ENCODE measurements around the gene CALN1. TPM values are rescaled to one million over a fixed set of nuclear protein-coding genes. Genes with fewer than 3 reads are reported as not detected.

CALN1 gene
- total and polyA plus RNA-seq, 7 donors = 0.01 to 0.06 (median 0.02) TPM; not detected in 2

GRCh38 chr7:72032934-72033333, 379.2 kb downstream of the CALN1 start:
- TF ChIP-seq, protein P1, sequence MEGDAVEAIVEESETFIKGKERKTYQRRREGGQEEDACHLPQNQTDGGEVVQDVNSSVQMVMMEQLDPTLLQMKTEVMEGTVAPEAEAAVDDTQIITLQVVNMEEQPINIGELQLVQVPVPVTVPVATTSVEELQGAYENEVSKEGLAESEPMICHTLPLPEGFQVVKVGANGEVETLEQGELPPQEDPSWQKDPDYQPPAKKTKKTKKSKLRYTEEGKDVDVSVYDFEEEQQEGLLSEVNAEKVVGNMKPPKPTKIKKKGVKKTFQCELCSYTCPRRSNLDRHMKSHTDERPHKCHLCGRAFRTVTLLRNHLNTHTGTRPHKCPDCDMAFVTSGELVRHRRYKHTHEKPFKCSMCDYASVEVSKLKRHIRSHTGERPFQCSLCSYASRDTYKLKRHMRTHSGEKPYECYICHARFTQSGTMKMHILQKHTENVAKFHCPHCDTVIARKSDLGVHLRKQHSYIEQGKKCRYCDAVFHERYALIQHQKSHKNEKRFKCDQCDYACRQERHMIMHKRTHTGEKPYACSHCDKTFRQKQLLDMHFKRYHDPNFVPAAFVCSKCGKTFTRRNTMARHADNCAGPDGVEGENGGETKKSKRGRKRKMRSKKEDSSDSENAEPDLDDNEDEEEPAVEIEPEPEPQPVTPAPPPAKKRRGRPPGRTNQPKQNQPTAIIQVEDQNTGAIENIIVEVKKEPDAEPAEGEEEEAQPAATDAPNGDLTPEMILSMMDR (IDR thresholded peaks at IDR 0.05) = no peak
- intact Hi-C loops (cut with DNase I) = no loop called here
- H3K4me1 ChIP-seq = no peaks in the 10 kb centered on the region
- no peak overlapping the region for H3K4me3 ChIP-seq
- peaks cover 8% of the 10 kb centered on the region for H3K9me3 ChIP-seq
- 29 to 38% (median 34%) methylated on average over 1 of the region's 1 CpG for WGBS, 3 donors
- ATAC-seq (no peak), DNase-seq (no peak)
- no peak overlapping the region for H3K27ac ChIP-seq
- H3K27me3 ChIP-seq (ENCODE audit: insufficient read depth in 3 of 3, low read length in 2 of 3) = no peaks in the 10 kb centered on the region
- H3K36me3 ChIP-seq (ENCODE audit: insufficient read depth in 1 of 2, low read depth in 1 of 2) = no peaks in the 10 kb centered on the region

- Histone ChIP-seq H3K4me3 (no peak overlapping the region), H3K9me3 (peaks cover 5% of the 10 kb centered on the region), H3K36me3 (ENCODE audit: insufficient read depth in 1 of 2, low read depth in 1 of 2) (no peaks in the 10 kb centered on the region), H3K4me1 (no peaks in the 10 kb centered on the region), H3K27me3 (ENCODE audit: insufficient read depth in 3 of 3, low read length in 2 of 3) (no peaks in the 10 kb centered on the region), H3K27ac (no peak overlapping the region)
- no peak for ATAC-seq
- no peak for DNase-seq
- TF ChIP-seq, protein P1 (IDR thresholded peaks at IDR 0.05) = no peak
- intact Hi-C loops (cut with DNase I) = no loop called here
- 88 to 92% (median 92%) methylated on average over 4 of the region's 4 CpGs for WGBS, 3 donors
Observed at GRCh38 chr7:72030994-72031667, 381.0 kb downstream of the CALN1 start.

DNA sequence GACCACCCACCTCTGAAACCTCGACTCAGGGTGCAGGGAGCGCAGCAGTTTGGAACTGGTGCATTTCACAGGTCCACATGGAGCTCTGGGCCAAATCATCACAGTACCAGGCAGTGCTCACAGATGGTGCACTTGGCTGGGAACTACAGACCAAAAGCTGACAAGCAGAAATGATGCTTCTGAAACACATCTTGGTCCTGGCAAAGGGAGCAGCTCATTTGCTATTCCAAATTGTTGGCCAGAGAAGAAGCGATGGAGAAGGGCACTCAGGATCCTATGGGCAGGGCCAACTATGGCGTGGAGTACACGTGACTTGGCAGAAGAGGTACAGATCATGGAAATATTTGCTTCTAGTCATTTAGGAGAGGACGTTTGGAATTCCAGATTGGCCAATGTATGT, 383.9 kb downstream of the CALN1 start:
- H3K9me3 ChIP-seq = no peaks in the 10 kb centered on the region
- no peaks in the 10 kb centered on the region for H3K36me3 ChIP-seq (ENCODE audit: insufficient read depth in 1 of 2, low read depth in 1 of 2)
- ATAC-seq = no peak
- H3K27ac ChIP-seq = no peak overlapping the region
- intact Hi-C loops (cut with DNase I) = no loop called here
- no peak for DNase-seq
- no peaks in the 10 kb centered on the region for H3K4me1 ChIP-seq
- WGBS, 3 donors = 37 to 57% (median 38%) methylated on average over 6 of the region's 6 CpGs
- no peaks in the 10 kb centered on the region for H3K27me3 ChIP-seq (ENCODE audit: insufficient read depth in 3 of 3, low read length in 2 of 3)
- TF ChIP-seq, protein P1 (IDR thresholded peaks at IDR 0.05) = no peak
- H3K4me3 ChIP-seq = no peak overlapping the region

- peaks cover 0 to 3% (median 0%) of the 10 kb centered on the region in 3 donors for H3K27me3 ChIP-seq (ENCODE audit: insufficient read depth in 3 of 3, low read length in 2 of 3)
- no peak overlapping the region for H3K4me3 ChIP-seq
- no peak for DNase-seq
- H3K36me3 ChIP-seq (ENCODE audit: insufficient read depth in 1 of 2, low read depth in 1 of 2) = no peaks in the 10 kb centered on the region
- no peaks in the 10 kb centered on the region for H3K9me3 ChIP-seq
- no peak for ATAC-seq
- H3K4me1 ChIP-seq = no peaks in the 10 kb centered on the region
- WGBS, 3 donors = 35 to 48% (median 43%) methylated on average over 3 of the region's 3 CpGs
- intact Hi-C loops (cut with DNase I) = no loop called here
- TF ChIP-seq, protein P1 (IDR thresholded peaks at IDR 0.05) = no peak
- H3K27ac ChIP-seq = no peak overlapping the region
Observed at GRCh38 chr7:72025381-72025960, 386.7 kb downstream of the CALN1 start.

All from psoas muscle (tissue), 8 donors.